ENCODE measurements around the gene LIPC.

The LIPC gene

GRCh38 chr15:58472221-58472620 lies 40.4 kb downstream of the LIPC start:
- no peak for DNase-seq (ENCODE audit: extremely low read depth in 1 of 2, low read depth in 1 of 2)

GRCh38 chr15:58472821-58473581 lies 41.2 kb downstream of the LIPC start:
- peak in 1 of 2 donors; percentile 43 for DNase-seq (ENCODE audit: extremely low read depth in 1 of 2, low read depth in 1 of 2)

GRCh38 chr15:58473724-58474123 lies 41.9 kb downstream of the LIPC start:
- no peak for DNase-seq (ENCODE audit: extremely low read depth in 1 of 2, low read depth in 1 of 2)

- no peak for DNase-seq (ENCODE audit: extremely low read depth in 1 of 2, low read depth in 1 of 2)
These were observed 43.0 kb downstream of the LIPC start for GRCh38 chr15:58474741-58475323.

- DNase-seq (ENCODE audit: extremely low read depth in 1 of 2, low read depth in 1 of 2), result no peak
These were observed 44.1 kb downstream of the LIPC start for GRCh38 chr15:58475573-58476524.

- DNase-seq (ENCODE audit: extremely low read depth in 1 of 2, low read depth in 1 of 2), result no peak
These were observed 44.9 kb downstream of the LIPC start for GRCh38 chr15:58476525-58477162.

GRCh38 chr15:58477170-58477569 lies 45.4 kb downstream of the LIPC start:
- no peak for DNase-seq (ENCODE audit: extremely low read depth in 1 of 2, low read depth in 1 of 2)

GRCh38 chr15:58478035-58478434 lies 46.2 kb downstream of the LIPC start:
- DNase-seq (ENCODE audit: extremely low read depth in 1 of 2, low read depth in 1 of 2), result no peak

GRCh38 chr15:58478579-58478978 lies 46.8 kb downstream of the LIPC start:
- no peak for DNase-seq (ENCODE audit: extremely low read depth in 1 of 2, low read depth in 1 of 2)

GRCh38 chr15:58479941-58480340 lies 48.1 kb downstream of the LIPC start:
- no peak for DNase-seq (ENCODE audit: extremely low read depth in 1 of 2, low read depth in 1 of 2)

GRCh38 chr15:58483376-58483775 lies 51.6 kb downstream of the LIPC start:
- DNase-seq (ENCODE audit: extremely low read depth in 1 of 2, low read depth in 1 of 2), result no peak

- peak in 1 of 2 donors; percentile 26 for DNase-seq (ENCODE audit: extremely low read depth in 1 of 2, low read depth in 1 of 2)
These were observed 53.2 kb downstream of the LIPC start for GRCh38 chr15:58484791-58485600.

GRCh38 chr15:58486062-58486461 lies 54.3 kb downstream of the LIPC start:
- DNase-seq (ENCODE audit: extremely low read depth in 1 of 2, low read depth in 1 of 2), result no peak

GRCh38 chr15:58486564-58486963 lies 54.8 kb downstream of the LIPC start:
- no peak for DNase-seq (ENCODE audit: extremely low read depth in 1 of 2, low read depth in 1 of 2)

GRCh38 chr15:58487041-58487723 lies 55.4 kb downstream of the LIPC start:
- DNase-seq (ENCODE audit: extremely low read depth in 1 of 2, low read depth in 1 of 2), result no peak

GRCh38 chr15:58487724-58488120 lies 55.9 kb downstream of the LIPC start:
- DNase-seq (ENCODE audit: extremely low read depth in 1 of 2, low read depth in 1 of 2), result no peak

GRCh38 chr15:58489289-58490085 lies 57.7 kb downstream of the LIPC start:
- DNase-seq (ENCODE audit: extremely low read depth in 1 of 2, low read depth in 1 of 2), result no peak

GRCh38 chr15:58490086-58490887 lies 58.5 kb downstream of the LIPC start:
- no peak for DNase-seq (ENCODE audit: extremely low read depth in 1 of 2, low read depth in 1 of 2)
